Thoracic aorta (tissue), 2 donors: ENCODE results near the gene ASTE1. TPM values are rescaled to one million over a fixed set of nuclear protein-coding genes. Genes with fewer than 3 reads are reported as not detected.

Source experiments
- ATAC-seq: fragments of 150-250 bp; one replicate; pipeline ENCODE4 v1.8.0; 2017; ENCODE audit warnings: low read depth; ENCODE audit not compliant: insufficient number of reproducible peaks, low FRiP score
- DNase-seq: peaks from one replicate; pipeline ENCODE4 v3.0.0-alpha.2; 2020; ENCODE audit warnings: low spot score
- H3K27ac ChIP-seq, 2 donors: fragments of 200-600 bp; sonication (generic); 1 replicate in 1 of 2; 2 replicates in 1 of 2; pipeline ENCODE4 v1.5.1; 2016; ENCODE audit warnings: mild to moderate bottlenecking in 2 of 2, moderate library complexity in 2 of 2
- H3K27me3 ChIP-seq: fragments of 200-600 bp; sonication (generic); replicated peaks from 2 replicates; pipeline ENCODE4 v1.6.0; 2016; ENCODE audit warnings: mild to moderate bottlenecking; ENCODE audit not compliant: insufficient read depth
- H3K36me3 ChIP-seq: fragments of 200-600 bp; sonication (generic); one replicate; pipeline ENCODE4 v1.5.1; 2016
- H3K4me1 ChIP-seq, 2 donors: fragments of 200-600 bp; sonication (generic); 1 replicate in 1 of 2; 2 replicates in 1 of 2; pipeline versions ENCODE4 v1.5.1 to v1.6.0; 2016; ENCODE audit warnings: low read depth in 2 of 2, mild to moderate bottlenecking in 1 of 2; ENCODE audit not compliant: control insufficient read depth in 1 of 2
- H3K4me3 ChIP-seq: fragments of 200-600 bp; sonication (generic); 2 replicates; pipeline ENCODE4 v1.5.1; 2016; ENCODE audit warnings: mild to moderate bottlenecking
- H3K9me3 ChIP-seq: fragments of 200-600 bp; sonication (generic); 2 replicates; pipeline ENCODE4 v1.5.1; 2016
- total RNA-seq, 2 donors: library from RNA; depleted of rRNA; stranded (reverse); fragments of >200 nt; gene quantifications; one replicate each; pipeline versions ENCODE4 v1.1.0 to v1.2.3, GENCODE V29; 2016
- TF ChIP-seq, protein P1 (sequence below): fragments of 200-600 bp; sonication (generic); IDR thresholded peaks from one replicate; pipeline ENCODE4 v1.5.1; 2019; ENCODE audit warnings: antibody characterized with exemption

ASTE1 gene
- total RNA-seq, 2 donors from 2014 or later: 4.6 to 6.3 TPM

DNA sequence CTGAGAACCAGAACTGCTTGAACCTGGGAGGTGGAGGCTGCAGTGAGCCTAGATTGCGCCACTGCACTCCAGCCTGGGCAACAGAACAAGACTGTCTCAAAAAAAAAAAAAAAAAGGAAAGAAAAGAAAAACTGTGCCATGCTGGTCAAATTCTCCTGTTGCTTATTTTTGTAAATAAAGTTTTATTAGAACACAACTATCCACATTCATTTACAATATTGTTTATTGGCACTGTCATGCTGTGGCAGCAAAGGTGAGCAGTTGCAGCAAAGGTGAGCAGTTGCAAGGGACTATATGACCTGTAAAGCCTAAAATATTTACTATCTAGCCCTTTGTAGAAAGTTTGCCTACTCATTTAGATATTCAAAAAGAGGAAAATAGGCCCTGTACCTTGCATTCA is 18.3 kb downstream of the ASTE1 start:
- no peaks in the 10 kb centered on the region for H3K9me3 ChIP-seq
- TF ChIP-seq, protein P1, sequence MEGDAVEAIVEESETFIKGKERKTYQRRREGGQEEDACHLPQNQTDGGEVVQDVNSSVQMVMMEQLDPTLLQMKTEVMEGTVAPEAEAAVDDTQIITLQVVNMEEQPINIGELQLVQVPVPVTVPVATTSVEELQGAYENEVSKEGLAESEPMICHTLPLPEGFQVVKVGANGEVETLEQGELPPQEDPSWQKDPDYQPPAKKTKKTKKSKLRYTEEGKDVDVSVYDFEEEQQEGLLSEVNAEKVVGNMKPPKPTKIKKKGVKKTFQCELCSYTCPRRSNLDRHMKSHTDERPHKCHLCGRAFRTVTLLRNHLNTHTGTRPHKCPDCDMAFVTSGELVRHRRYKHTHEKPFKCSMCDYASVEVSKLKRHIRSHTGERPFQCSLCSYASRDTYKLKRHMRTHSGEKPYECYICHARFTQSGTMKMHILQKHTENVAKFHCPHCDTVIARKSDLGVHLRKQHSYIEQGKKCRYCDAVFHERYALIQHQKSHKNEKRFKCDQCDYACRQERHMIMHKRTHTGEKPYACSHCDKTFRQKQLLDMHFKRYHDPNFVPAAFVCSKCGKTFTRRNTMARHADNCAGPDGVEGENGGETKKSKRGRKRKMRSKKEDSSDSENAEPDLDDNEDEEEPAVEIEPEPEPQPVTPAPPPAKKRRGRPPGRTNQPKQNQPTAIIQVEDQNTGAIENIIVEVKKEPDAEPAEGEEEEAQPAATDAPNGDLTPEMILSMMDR: no peak
- H3K27me3 ChIP-seq: no peaks in the 10 kb centered on the region
- H3K36me3 ChIP-seq: peaks cover 11% of the 10 kb centered on the region
- no peak overlapping the region for H3K4me3 ChIP-seq
- H3K4me1 ChIP-seq: peaks cover 5 to 11% of the 10 kb centered on the region in 2 donors
- DNase-seq (no peak), ATAC-seq (no peak)
- H3K27ac ChIP-seq: no peak overlapping the region

- Histone ChIP-seq H3K27me3 (no peaks in the 10 kb centered on the region), H3K27ac (no peak overlapping the region), H3K36me3 (peaks cover 11% of the 10 kb centered on the region), H3K9me3 (no peaks in the 10 kb centered on the region), H3K4me1 (peaks cover under 1 to 6% of the 10 kb centered on the region in 2 donors), H3K4me3 (no peak overlapping the region)
- TF ChIP-seq, protein P1: no peak
- no peak for DNase-seq
- no peak for ATAC-seq
Observed at GRCh38 chr3:131007782-131008181, 18.8 kb downstream of the ASTE1 start.

DNA sequence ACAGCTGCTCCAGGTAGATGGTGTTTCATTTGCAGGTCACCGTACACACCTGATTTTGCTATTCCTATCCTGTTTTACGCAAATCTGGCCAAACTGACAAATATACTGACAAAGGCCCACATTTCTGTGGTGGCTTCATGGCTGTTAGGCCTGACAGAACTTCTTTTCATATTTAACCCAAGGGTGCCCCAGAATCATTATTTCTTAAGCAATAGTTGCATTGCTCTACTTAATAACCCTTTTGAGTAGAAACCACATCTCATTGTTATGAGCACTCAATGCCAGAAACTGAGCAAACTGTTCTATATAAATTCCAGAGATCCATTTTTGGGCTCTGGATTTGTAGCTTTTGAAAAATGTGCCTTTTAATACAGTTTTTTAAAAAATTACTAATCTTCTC is 19.4 kb downstream of the ASTE1 start:
- DNase-seq: no peak
- Histone ChIP-seq H3K4me1 (peaks cover 0 to under 1% of the 10 kb centered on the region in 2 donors), H3K27me3 (no peaks in the 10 kb centered on the region), H3K27ac (no peak overlapping the region), H3K4me3 (no peak overlapping the region), H3K9me3 (no peaks in the 10 kb centered on the region), H3K36me3 (peaks cover 11% of the 10 kb centered on the region)
- no peak for ATAC-seq
- TF ChIP-seq, protein P1: no peak

DNA sequence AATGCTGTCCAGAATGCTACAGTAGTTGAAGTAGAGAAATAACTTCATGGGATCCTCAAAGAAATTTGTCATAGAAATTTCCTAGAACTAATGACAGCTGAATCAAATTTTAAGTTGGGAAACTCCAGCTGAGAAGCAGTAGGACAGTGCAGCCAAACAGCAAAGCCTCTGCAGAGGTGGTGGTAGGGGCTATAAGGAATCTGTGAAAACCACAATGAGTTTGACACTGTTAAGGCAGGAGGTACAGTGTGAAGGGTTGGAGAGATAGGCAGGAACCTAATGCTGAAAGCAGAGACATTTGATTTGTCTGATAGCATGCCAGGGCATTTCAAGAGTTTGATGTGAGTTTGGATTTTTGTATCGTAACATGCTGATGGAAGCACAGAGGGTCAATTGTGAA is 22.0 kb downstream of the ASTE1 start:
- H3K4me1 ChIP-seq: no peaks in the 10 kb centered on the region
- DNase-seq: no peak
- H3K36me3 ChIP-seq: peaks cover 11% of the 10 kb centered on the region
- H3K9me3 ChIP-seq: no peaks in the 10 kb centered on the region
- no peak for ATAC-seq
- no peaks in the 10 kb centered on the region for H3K27me3 ChIP-seq
- no peak overlapping the region for H3K27ac ChIP-seq
- TF ChIP-seq, protein P1: no peak
- no peak overlapping the region for H3K4me3 ChIP-seq

- Histone ChIP-seq H3K4me3 (no peak overlapping the region), H3K9me3 (no peaks in the 10 kb centered on the region), H3K27ac (no peak overlapping the region), H3K4me1 (no peaks in the 10 kb centered on the region), H3K36me3 (no peaks in the 10 kb centered on the region), H3K27me3 (no peaks in the 10 kb centered on the region)
- DNase-seq: no peak
- ATAC-seq: no peak
- TF ChIP-seq, protein P1: no peak
Observed at GRCh38 chr3:131001071-131001470, 25.6 kb downstream of the ASTE1 start.
